Activated naive CD4-positive, alpha-beta T cell treated with anti-CD3 and anti-CD28 coated beads, Interleukin-2, amount 10 ng/mL, durations not matched to agents 7 days and 5 days (primary cell): ENCODE results near the gene MATR3.
A peak's percentile ranks its signal among the peaks of the same experiment; 100 is the strongest.
"Not testable (repeated sequence)": the region's sequence is repeated elsewhere in the genome, so short reads cannot be mapped to it uniquely, and the experiment has no call there.

Experiments used
- CTCF ChIA-PET: fragments of 350-600 bp; sonication (Branson Sonifier 250); formaldehyde crosslinking; loops from one replicate; lab custom pipeline; 2021; ENCODE audit warnings: antibody characterized with exemption; lab: Charles Lee
- DNase-seq: peaks from one replicate; pipeline ENCODE4 v3.0.0-alpha.2; 2020
- H3K27ac Mint-ChIP-seq: one replicate; pipeline ENCODE4 v1.8.0; 2021; ENCODE audit warnings: mild to moderate bottlenecking, moderate library complexity, mixed read lengths
- H3K27me3 Mint-ChIP-seq: one replicate; pipeline ENCODE4 v1.8.0; 2021; ENCODE audit warnings: mild to moderate bottlenecking, mixed read lengths
- H3K36me3 Mint-ChIP-seq: one replicate; pipeline ENCODE4 v1.8.0; 2021; ENCODE audit warnings: mixed read lengths
- H3K4me1 Mint-ChIP-seq: one replicate; pipeline ENCODE4 v1.8.0; 2021; ENCODE audit warnings: mixed read lengths
- H3K4me3 Mint-ChIP-seq: one replicate; pipeline ENCODE4 v1.8.0; 2021; ENCODE audit warnings: mild to moderate bottlenecking, moderate library complexity, mixed read lengths
- H3K9me3 Mint-ChIP-seq: one replicate; pipeline ENCODE4 v1.8.0; 2021; ENCODE audit warnings: mixed read lengths

Gene MATR3

GRCh38 chr5:139297439-139298133, 4.0 kb downstream of the MATR3 start:
- DNase-seq: no peak
- Mint-ChIP-seq H3K4me3 (peak overlapping the region; percentile 32), H3K9me3 (no peaks in the 10 kb centered on the region), H3K27me3 (peaks cover 3% of the 10 kb centered on the region), H3K27ac (peak overlapping the region; percentile 47), H3K36me3 (peaks cover 30% of the 10 kb centered on the region), H3K4me1 (peaks cover 72% of the 10 kb centered on the region)
- CTCF ChIA-PET: interaction anchor here (1.0 to 1.1 kb wide), 2 partner anchors 22 to 97 kb away, joined by 3 read pairs; partner anchors contain the start of gene PROB1

GRCh38 chr5:139298242-139298641, 4.7 kb downstream of the MATR3 start:
- Mint-ChIP-seq H3K4me3 (no peak overlapping the region), H3K36me3 (peaks cover 30% of the 10 kb centered on the region), H3K27ac (no peak overlapping the region), H3K9me3 (no peaks in the 10 kb centered on the region), H3K4me1 (peaks cover 76% of the 10 kb centered on the region), H3K27me3 (peaks cover 3% of the 10 kb centered on the region)
- CTCF ChIA-PET: interaction anchor here (1.1 kb wide), 1 partner anchor 23 kb away, joined by 3 read pairs; no protein-coding TSS in a partner anchor
- no peak for DNase-seq

- H3K27ac Mint-ChIP-seq: peak overlapping the region; percentile 30
- no peaks in the 10 kb centered on the region for H3K27me3 Mint-ChIP-seq
- no peak overlapping the region for H3K4me3 Mint-ChIP-seq
- CTCF ChIA-PET: no interaction called here
- peaks cover 30% of the 10 kb centered on the region for H3K36me3 Mint-ChIP-seq
- no peaks in the 10 kb centered on the region for H3K9me3 Mint-ChIP-seq
- peaks cover 83% of the 10 kb centered on the region for H3K4me1 Mint-ChIP-seq
- DNase-seq: no peak
Measured at GRCh38 chr5:139299486-139299885, 5.9 kb downstream of the MATR3 start.

- Mint-ChIP-seq H3K27ac (no peak overlapping the region), H3K4me1 (peaks cover 87% of the 10 kb centered on the region), H3K36me3 (peaks cover 18% of the 10 kb centered on the region), H3K4me3 (no peak overlapping the region), H3K9me3 (no peaks in the 10 kb centered on the region), H3K27me3 (no peaks in the 10 kb centered on the region)
- no peak for DNase-seq
- CTCF ChIA-PET: no interaction called here
Measured at GRCh38 chr5:139301808-139302499, 8.4 kb downstream of the MATR3 start.

- no peak for DNase-seq
Measured at GRCh38 chr5:139304391-139305324, 11.1 kb downstream of the MATR3 start.

GRCh38 chr5:139306197-139306596, 12.7 kb downstream of the MATR3 start:
- no peak for DNase-seq
- no peak overlapping the region for H3K4me3 Mint-ChIP-seq
- H3K4me1 Mint-ChIP-seq: peaks cover 75% of the 10 kb centered on the region
- CTCF ChIA-PET: interaction anchor here (1.0 to 1.2 kb wide), 2 partner anchors 10 to 55 kb away, joined by 3 to 7 read pairs; no protein-coding TSS in a partner anchor
- H3K36me3 Mint-ChIP-seq: peaks cover 24% of the 10 kb centered on the region
- peak overlapping the region; percentile 17 for H3K27ac Mint-ChIP-seq
- no peaks in the 10 kb centered on the region for H3K9me3 Mint-ChIP-seq
- no peaks in the 10 kb centered on the region for H3K27me3 Mint-ChIP-seq

More at GRCh38 chr5:139304391-139305324, 11.1 kb downstream of the MATR3 start:
- peak overlapping the region; percentile 7 for H3K27ac Mint-ChIP-seq
- CTCF ChIA-PET: interaction anchor here (0.5 to 2.0 kb wide), 5 partner anchors 18 to 757 kb away, joined by 3 to 5 read pairs (median 3); no protein-coding TSS in a partner anchor
- H3K4me1 Mint-ChIP-seq: peaks cover 79% of the 10 kb centered on the region
- no peak overlapping the region for H3K4me3 Mint-ChIP-seq
- H3K9me3 Mint-ChIP-seq: no peaks in the 10 kb centered on the region
- H3K27me3 Mint-ChIP-seq: no peaks in the 10 kb centered on the region
- H3K36me3 Mint-ChIP-seq: peaks cover 19% of the 10 kb centered on the region

GRCh38 chr5:139306628-139307379, 13.3 kb downstream of the MATR3 start:
- CTCF ChIA-PET: interaction anchor here (1.0 to 1.2 kb wide), 2 partner anchors 11 to 56 kb away, joined by 3 to 7 read pairs; no protein-coding TSS in a partner anchor
- DNase-seq: no peak
- H3K27me3 Mint-ChIP-seq: no peaks in the 10 kb centered on the region
- peak overlapping the region; percentile 17 for H3K27ac Mint-ChIP-seq
- H3K9me3 Mint-ChIP-seq: no peaks in the 10 kb centered on the region
- H3K4me1 Mint-ChIP-seq: peaks cover 73% of the 10 kb centered on the region
- H3K4me3 Mint-ChIP-seq: no peak overlapping the region
- peaks cover 23% of the 10 kb centered on the region for H3K36me3 Mint-ChIP-seq

GRCh38 chr5:139308797-139309196, 15.3 kb downstream of the MATR3 start:
- H3K4me3 Mint-ChIP-seq: no peak overlapping the region
- CTCF ChIA-PET: interaction anchor here (0.9 kb wide), 2 partner anchors 10 to 82 kb away, joined by 3 read pairs; no protein-coding TSS in a partner anchor
- no peak for DNase-seq
- peak overlapping the region; percentile 49 for H3K27ac Mint-ChIP-seq
- no peaks in the 10 kb centered on the region for H3K27me3 Mint-ChIP-seq
- H3K9me3 Mint-ChIP-seq: no peaks in the 10 kb centered on the region
- peaks cover 57% of the 10 kb centered on the region for H3K4me1 Mint-ChIP-seq
- peaks cover 20% of the 10 kb centered on the region for H3K36me3 Mint-ChIP-seq

GRCh38 chr5:139310715-139311186, 17.2 kb downstream of the MATR3 start:
- DNase-seq, H3K27ac Mint-ChIP-seq, CTCF ChIA-PET, H3K4me3 Mint-ChIP-seq, H3K27me3 Mint-ChIP-seq, H3K9me3 Mint-ChIP-seq: not testable (repeated sequence)
- H3K36me3 Mint-ChIP-seq: peaks cover 31% of the 10 kb centered on the region
- peaks cover 47% of the 10 kb centered on the region for H3K4me1 Mint-ChIP-seq

- H3K27me3 Mint-ChIP-seq: no peaks in the 10 kb centered on the region
- DNase-seq: no peak
- H3K36me3 Mint-ChIP-seq: peaks cover 37% of the 10 kb centered on the region
- no peak overlapping the region for H3K27ac Mint-ChIP-seq
- CTCF ChIA-PET: no interaction called here
- H3K9me3 Mint-ChIP-seq: no peaks in the 10 kb centered on the region
- peaks cover 37% of the 10 kb centered on the region for H3K4me1 Mint-ChIP-seq
- no peak overlapping the region for H3K4me3 Mint-ChIP-seq
Measured at GRCh38 chr5:139312075-139312474, 18.5 kb downstream of the MATR3 start.

GRCh38 chr5:139314276-139314675, 20.7 kb downstream of the MATR3 start:
- no peak overlapping the region for H3K4me3 Mint-ChIP-seq
- peaks cover 18% of the 10 kb centered on the region for H3K4me1 Mint-ChIP-seq
- no peak overlapping the region for H3K27ac Mint-ChIP-seq
- no peaks in the 10 kb centered on the region for H3K9me3 Mint-ChIP-seq
- no peak for DNase-seq
- CTCF ChIA-PET: no interaction called here
- no peaks in the 10 kb centered on the region for H3K27me3 Mint-ChIP-seq
- peaks cover 38% of the 10 kb centered on the region for H3K36me3 Mint-ChIP-seq

- Mint-ChIP-seq H3K36me3 (peaks cover 36% of the 10 kb centered on the region), H3K4me3 (no peak overlapping the region), H3K27me3 (no peaks in the 10 kb centered on the region), H3K9me3 (no peaks in the 10 kb centered on the region), H3K4me1 (peaks cover 13% of the 10 kb centered on the region), H3K27ac (no peak overlapping the region)
- DNase-seq: no peak
- CTCF ChIA-PET: no interaction called here
Measured at GRCh38 chr5:139315056-139315615, 21.6 kb downstream of the MATR3 start.

- Mint-ChIP-seq H3K27ac (peak overlapping the region; percentile 37), H3K27me3 (no peaks in the 10 kb centered on the region), H3K9me3 (no peaks in the 10 kb centered on the region), H3K4me1 (peaks cover 8% of the 10 kb centered on the region), H3K4me3 (no peak overlapping the region), H3K36me3 (peaks cover 21% of the 10 kb centered on the region)
- CTCF ChIA-PET: interaction anchor here (0.8 to 0.9 kb wide), 2 partner anchors 29 to 67 kb away, joined by 3 read pairs; no protein-coding TSS in a partner anchor
- DNase-seq: no peak
Measured at GRCh38 chr5:139335811-139336210, 42.3 kb downstream of the MATR3 start.
